GM19324 (cell line): ENCODE data around the gene AOPEP.

ENCODE experiments used
- ATAC-seq: cut with Tn5 transposase; IDR thresholded peaks from one replicate; pipeline ENCODE4 v1.9.1; 2021; ENCODE audit warnings: mild to moderate bottlenecking, moderate library complexity; ENCODE audit not compliant: unreplicated experiment, low FRiP score

The AOPEP gene

GRCh38 chr9:95062596-95063065, 336.1 kb downstream of the AOPEP start:
- no peak for ATAC-seq

DNA sequence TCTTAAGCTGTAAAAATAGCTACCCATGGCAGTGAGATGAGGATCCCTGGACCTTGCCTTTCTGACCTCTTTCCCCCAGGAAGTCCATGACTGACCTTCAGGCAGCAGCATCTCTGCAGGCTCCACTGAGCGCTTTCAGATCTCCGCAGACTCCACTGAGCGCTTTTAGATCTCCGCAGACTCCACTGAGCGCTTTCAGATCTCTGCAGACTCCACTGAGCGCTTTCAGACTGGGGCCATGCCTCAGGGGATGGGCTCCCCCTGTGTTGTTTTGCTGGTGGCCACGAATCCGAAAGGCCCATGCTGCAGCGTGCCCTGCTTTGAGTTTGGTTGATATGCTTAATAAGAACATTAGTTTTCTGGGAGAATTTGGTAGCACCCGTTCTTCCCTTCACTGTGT, 336.8 kb downstream of the AOPEP start:
- no peak for ATAC-seq

DNA sequence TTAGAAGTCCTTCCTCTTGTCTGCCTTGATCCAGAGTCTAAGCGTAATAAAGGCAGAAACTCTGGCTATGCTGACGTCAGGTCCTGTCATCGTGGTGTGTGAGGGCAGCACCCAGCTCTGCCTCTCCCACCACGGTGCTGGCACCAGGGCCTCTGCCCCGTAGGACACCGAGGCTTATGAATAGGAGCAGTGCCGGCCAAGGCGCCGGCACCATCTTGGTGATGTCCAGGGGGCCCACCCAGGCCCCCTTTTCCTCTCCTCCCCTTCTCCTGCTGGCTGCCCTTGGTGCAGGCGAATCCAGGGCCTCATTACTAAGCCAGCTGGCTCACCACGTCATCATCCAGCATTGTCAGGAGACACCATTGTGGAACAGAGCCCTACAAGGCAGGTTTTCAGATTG, 338.7 kb downstream of the AOPEP start:
- ATAC-seq, result no peak

DNA sequence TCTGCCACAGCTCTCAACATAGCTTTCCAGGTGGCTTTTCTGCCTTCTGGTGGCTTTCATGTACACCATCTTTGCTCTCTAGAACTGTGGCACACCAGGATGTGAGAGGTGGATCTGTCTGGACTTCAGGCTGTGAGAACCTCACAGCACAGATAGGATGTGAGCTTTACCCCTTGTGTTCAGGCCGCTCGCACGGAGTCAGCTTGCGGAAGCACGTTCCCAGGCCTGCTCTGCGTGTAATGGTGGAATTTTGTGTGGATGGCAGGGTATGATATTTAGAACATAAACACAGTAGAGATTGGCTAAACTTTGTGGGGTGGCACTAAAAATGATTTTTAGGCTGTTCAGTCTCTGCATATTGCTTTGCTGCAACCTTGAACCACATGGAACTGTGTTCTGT, 340.6 kb downstream of the AOPEP start:
- no peak for ATAC-seq

DNA sequence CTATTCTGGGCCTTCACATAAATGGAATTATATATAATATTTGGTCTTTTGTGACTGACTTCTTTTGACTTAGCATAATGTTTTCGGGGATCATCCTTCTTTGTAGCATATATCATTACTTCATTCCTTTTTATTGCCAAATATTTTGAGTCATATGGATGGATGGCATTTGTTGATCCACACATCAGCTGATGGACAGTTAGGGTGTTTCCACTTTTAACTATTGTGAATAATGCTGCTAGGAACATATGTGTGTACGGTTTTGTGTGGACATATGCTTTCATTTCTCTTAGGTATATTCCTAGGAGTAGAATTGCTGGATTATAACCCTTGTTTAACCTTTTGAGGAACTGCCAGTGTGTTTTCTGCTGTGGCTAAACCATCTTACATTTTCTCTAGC, 341.4 kb downstream of the AOPEP start:
- ATAC-seq, result no peak

GRCh38 chr9:95070549-95071021, 344.1 kb downstream of the AOPEP start:
- no peak for ATAC-seq

GRCh38 chr9:95071450-95071849, 345.0 kb downstream of the AOPEP start:
- no peak for ATAC-seq

GRCh38 chr9:95071925-95072324, 345.4 kb downstream of the AOPEP start:
- ATAC-seq, result no peak

GRCh38 chr9:95073042-95073607, 346.6 kb downstream of the AOPEP start:
- ATAC-seq, result no peak

- no peak for ATAC-seq
Observed at GRCh38 chr9:95073918-95074317, 347.4 kb downstream of the AOPEP start.

GRCh38 chr9:95074632-95075031, 348.1 kb downstream of the AOPEP start:
- ATAC-seq, result no peak

GRCh38 chr9:95075700-95076099, 349.2 kb downstream of the AOPEP start:
- no peak for ATAC-seq

DNA sequence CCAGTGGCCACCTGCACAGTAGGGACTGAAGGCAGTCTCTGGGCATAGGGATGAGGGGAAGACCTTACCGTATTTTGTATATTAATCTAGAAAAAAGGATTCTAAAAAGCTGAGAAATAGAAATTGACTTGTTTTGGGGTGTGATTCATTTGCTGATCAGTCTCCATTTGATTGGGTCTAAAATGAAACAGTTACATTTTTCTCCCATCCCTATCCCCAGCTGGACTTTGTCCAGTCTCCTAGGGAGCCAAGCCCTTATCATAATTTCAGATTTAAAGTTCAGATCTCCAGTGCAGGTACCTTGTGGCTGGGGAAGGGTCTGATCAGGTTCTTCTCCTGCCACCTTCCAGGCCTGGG, 350.2 kb downstream of the AOPEP start:
- no peak for ATAC-seq

- no peak for ATAC-seq
Observed at GRCh38 chr9:95077053-95077765, 350.7 kb downstream of the AOPEP start.

- ATAC-seq, result no peak
Observed at GRCh38 chr9:95077766-95078370, 351.4 kb downstream of the AOPEP start.

GRCh38 chr9:95078511-95078910, 352.0 kb downstream of the AOPEP start:
- ATAC-seq, result no peak

DNA sequence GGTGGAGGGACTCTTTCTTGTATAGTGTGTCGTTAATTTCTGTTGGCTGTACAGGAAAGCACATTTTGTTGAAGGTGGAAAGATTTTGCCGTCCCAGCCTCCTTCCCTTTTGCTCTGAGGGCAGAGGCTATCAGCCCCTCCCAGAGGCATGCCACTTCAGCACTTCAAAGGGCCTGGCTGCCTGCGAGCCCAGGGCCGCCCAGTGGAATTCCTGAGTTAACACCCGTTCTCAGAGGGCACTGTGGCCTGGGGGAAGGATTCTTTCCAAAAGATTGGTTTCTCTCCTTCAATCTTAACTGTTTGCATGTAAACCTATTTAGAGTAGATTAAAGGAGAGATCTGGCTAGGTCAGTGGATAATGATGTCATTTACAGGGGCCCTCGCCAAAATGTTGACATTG, 352.4 kb downstream of the AOPEP start:
- no peak for ATAC-seq

- ATAC-seq, result no peak
Observed at GRCh38 chr9:95079461-95079860, 353.0 kb downstream of the AOPEP start.

- ATAC-seq, result no peak
Observed at GRCh38 chr9:95080961-95081647, 354.6 kb downstream of the AOPEP start.

- no peak for ATAC-seq
Observed at GRCh38 chr9:95081998-95082397, 355.5 kb downstream of the AOPEP start.

- no peak for ATAC-seq
Observed at GRCh38 chr9:95082401-95083084, 356.0 kb downstream of the AOPEP start.
